ENCODE measurements around the gene DUSP14. TPM values are rescaled to one million over a fixed set of nuclear protein-coding genes. Genes with fewer than 3 reads are reported as not detected.

DUSP14 gene
- total and polyA plus RNA-seq, 2 of the 8 experiments (the other 6 are each of a cell fraction or from before 2014, with no cell fraction given): 22.1 to 37.9 TPM

GRCh38 chr17:37500378-37500777, 10.7 kb downstream of the DUSP14 start:
- Histone ChIP-seq H3K23ac (ENCODE audit: insufficient read length) (no peak overlapping the region), H4K8ac (ENCODE audit: extremely low read depth, insufficient read depth, low read length) (no peak overlapping the region), H3K23me2 (ENCODE audit: low read depth, low read length) (no peaks in the 10 kb centered on the region), H3K18ac (ENCODE audit: extremely low read depth, low read length) (no peak overlapping the region), H3K9ac (replicated peaks in 1 of 4; ENCODE audit: extremely low read depth in 1 of 4, low read depth in 3 of 4, low read length in 3 of 4) (no peak overlapping the region), H4K91ac (replicated peaks; ENCODE audit: insufficient read length, low read length) (no peak overlapping the region), H3K4me3 (ENCODE audit: extremely low read depth in 1 of 4, insufficient read depth in 2 of 4, low read depth in 3 of 4, low read length in 4 of 4) (no peak overlapping the region), H3K4me2 (ENCODE audit: insufficient read depth in 1 of 2, low read depth in 2 of 2, low read length in 2 of 2) (no peak overlapping the region), H2BK15ac (ENCODE audit: low read length) (no peak overlapping the region), H3K79me1 (ENCODE audit: low read depth, low read length) (peaks cover 12% of the 10 kb centered on the region), H2AK5ac (ENCODE audit: low read depth, low read length) (no peak overlapping the region), H3K56ac (replicated peaks; ENCODE audit: insufficient read length, low read depth, low read length) (no peak overlapping the region), H4K20me1 (replicated peaks in 1 of 2; ENCODE audit: control insufficient read depth in 1 of 2, insufficient read depth in 2 of 2, low read length in 2 of 2) (peaks cover 0 to 4% of the 10 kb centered on the region in 2 experiments), H3K14ac (ENCODE audit: insufficient read length) (no peak overlapping the region), H3K27ac (ENCODE audit: low read depth, low read length) (no peak overlapping the region), H3K4me1 (replicated peaks in 1 of 4; ENCODE audit: control insufficient read depth in 3 of 4, insufficient read depth in 4 of 4, low read length in 3 of 4) (peaks cover 0 to 2% (median 0%) of the 10 kb centered on the region in 4 experiments; a peak in 1 of 7 replicates), H2AFZ (ENCODE audit: low read length) (no peak overlapping the region), H2BK20ac (ENCODE audit: low read length) (no peak overlapping the region), H3K27me3 (replicated peaks in 1 of 4; ENCODE audit: control insufficient read depth in 3 of 4, extremely low read depth in 1 of 4, insufficient read depth in 3 of 4, low read length in 3 of 4) (no peaks in the 10 kb centered on the region), H4K5ac (ENCODE audit: insufficient read length, low read depth, low read length) (no peak overlapping the region), H3K4ac (replicated peaks; ENCODE audit: insufficient read length, low read depth, low read length) (no peak overlapping the region), H3K36me3 (ENCODE audit: control insufficient read depth in 2 of 4, insufficient read depth in 4 of 4, low read length in 3 of 4) (no peaks in the 10 kb centered on the region), H3K79me2 (ENCODE audit: control insufficient read depth in 1 of 2, insufficient read depth in 2 of 2, low read length in 2 of 2) (peaks cover 0 to 65% of the 10 kb centered on the region in 2 experiments; a peak in 2 of 4 replicates), H2BK5ac (ENCODE audit: low read depth, low read length) (no peak overlapping the region), H3K9me3 (ENCODE audit: insufficient read depth in 2 of 2, low read depth in 1 of 2, low read length in 1 of 2) (no peaks in the 10 kb centered on the region), H2BK12ac (ENCODE audit: low read depth, low read length) (no peak overlapping the region), H2BK120ac (replicated peaks; ENCODE audit: low read depth, low read length) (no peak overlapping the region)
- ChIA-PET POLR2A (ENCODE audit: partially characterized antibody) (interaction anchor here (1.3 kb wide), 1 partner anchor 109 kb away, joined by 3 read pairs; no protein-coding TSS in a partner anchor), CTCF (ENCODE audit: partially characterized antibody) (interaction anchor here (1.0 to 1.6 kb wide), 4 partner anchors 8 to 127 kb away, joined by 3 to 4 read pairs (median 4); no protein-coding TSS in a partner anchor)
- DNase-seq (ENCODE audit: low read depth in 1 of 2, low spot score in 2 of 2) (no peak), FAIRE-seq (no peak)
- TF ChIP-seq CEBPB (IDR thresholded peaks at IDR 0.05; ENCODE audit: low read depth, low read length): no peak
- no peak for TF ChIP-seq CHD2 (IDR thresholded peaks at IDR 0.05; ENCODE audit: low read length)
- no peak for TF ChIP-seq SUZ12 (IDR thresholded peaks at IDR 0.05; ENCODE audit: low read length)
- TF ChIP-seq BRCA1 (IDR thresholded peaks at IDR 0.05; ENCODE audit: low read depth, low read length): no peak
- TF ChIP-seq CBX5 (IDR thresholded peaks at IDR 0.05; ENCODE audit: low read depth, low read length): no peak
- TF ChIP-seq SIN3A (conservative IDR thresholded peaks at IDR 0.05 in 1 of 2, IDR thresholded peaks at IDR 0.05 in 1 of 2; ENCODE audit: low read depth in 1 of 2, low read length in 2 of 2): no peak
- no peak for TF ChIP-seq KDM4A (IDR thresholded peaks at IDR 0.05; ENCODE audit: low read depth, low read length, severe bottlenecking)
- no peak for TF ChIP-seq CBX8 (IDR thresholded peaks at IDR 0.05; ENCODE audit: borderline replicate concordance, low read depth, low read length)
- no peak for TF ChIP-seq EZH2 (IDR thresholded peaks at IDR 0.05; ENCODE audit: low read depth, low read length, severe bottlenecking)
- TF ChIP-seq RNF2 (IDR thresholded peaks at IDR 0.05; ENCODE audit: borderline replicate concordance, low read depth, low read length, missing control alignments, poor library complexity, severe bottlenecking): no peak
- no peak for TF ChIP-seq NANOG (IDR thresholded peaks at IDR 0.05; ENCODE audit: insufficient read depth, low read depth, low read length, poor library complexity, severe bottlenecking)
- TF ChIP-seq CTBP2 (IDR thresholded peaks at IDR 0.05; ENCODE audit: borderline replicate concordance, insufficient read depth, insufficient read length, low read length): no peak
- no peak for TF ChIP-seq PHF8 (conservative IDR thresholded peaks at IDR 0.05; ENCODE audit: low read depth, low read length)
- no peak for TF ChIP-seq SIRT6 (IDR thresholded peaks at IDR 0.05; ENCODE audit: low read length)
